NCI-H1105 (cell line): ENCODE data around the gene BRICD5.
"Not testable (repeated sequence)": the region's sequence is repeated elsewhere in the genome, so short reads cannot be mapped to it uniquely, and the experiment has no call there.

Experiments
- DNase-seq: peaks from one replicate; lab custom pipeline; 2025; lab: John Stamatoyannopoulos, UW

The BRICD5 gene

DNA sequence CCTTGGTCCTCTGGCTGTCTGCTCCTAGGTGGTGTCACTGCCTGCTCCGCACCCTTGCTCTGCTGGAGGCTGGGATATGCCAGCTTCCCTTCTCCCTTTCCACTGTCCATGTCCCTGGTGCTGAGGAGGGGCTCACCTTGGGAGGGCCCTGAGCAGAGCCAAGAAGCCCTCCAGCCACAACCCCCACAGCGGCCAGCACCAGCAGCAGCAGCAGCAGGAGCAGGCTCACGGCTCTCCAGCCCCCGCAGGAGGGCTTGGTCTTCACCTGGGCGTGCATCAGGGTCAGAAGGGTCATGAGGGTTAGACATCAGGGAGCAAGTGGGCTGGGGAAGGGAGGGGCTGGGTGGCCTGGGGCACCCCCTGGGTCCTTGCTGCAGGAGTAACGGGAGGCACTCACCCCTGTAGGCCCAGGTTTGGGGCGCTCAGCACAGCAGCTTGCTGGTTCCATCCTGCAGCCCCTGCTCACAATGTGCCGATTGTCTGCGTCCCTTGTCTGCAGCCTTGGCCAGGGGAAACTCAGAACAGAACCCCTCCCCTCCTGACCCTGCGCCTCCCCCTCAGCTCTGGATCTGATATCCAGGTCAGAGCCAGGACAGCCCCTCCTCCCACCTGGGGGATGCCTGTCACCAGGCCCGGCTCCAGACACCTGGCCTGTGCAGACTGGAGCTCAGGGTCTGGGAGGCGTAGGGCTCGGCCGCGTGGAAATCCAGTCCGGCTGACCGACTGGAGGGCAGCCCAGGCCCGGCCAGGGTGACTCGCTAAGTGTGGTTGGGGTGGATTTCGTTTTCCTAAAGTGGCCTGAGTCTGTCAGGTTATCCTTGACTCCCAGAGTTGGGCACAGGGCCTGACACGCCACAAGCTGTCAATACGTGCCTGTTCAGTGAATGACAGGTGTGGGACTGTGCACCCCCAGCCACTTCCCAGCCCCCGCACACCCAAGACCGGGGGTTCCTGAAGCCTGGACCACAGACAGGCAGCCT lies at the start of gene BRICD5:
Gene BRICD5, minus strand, starts transcription at position 478 of the 980 bp plus-strand sequence. Its CDS starts 30 bp downstream, at position 448.
- no peak for DNase-seq

DNA sequence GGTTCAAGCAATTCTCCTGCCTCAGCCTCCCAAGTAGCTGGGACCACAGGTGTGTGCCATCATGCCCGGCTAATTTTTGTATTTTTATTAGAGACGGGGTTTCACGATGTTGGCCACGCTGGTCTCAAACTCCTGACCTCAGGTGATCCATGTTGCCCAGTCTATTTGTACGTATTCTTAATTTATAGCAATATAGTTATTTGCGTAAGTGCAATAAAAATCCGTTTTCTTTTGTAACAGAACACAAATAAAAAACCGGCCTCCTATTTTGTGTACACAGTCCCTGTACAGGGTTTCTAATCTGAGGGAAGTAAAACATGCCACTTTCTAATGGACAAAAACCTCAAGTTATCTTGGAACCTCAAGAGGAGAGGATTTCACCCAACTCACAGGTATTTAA lies 49.6 kb upstream of the BRICD5 start:
- no peak for DNase-seq

DNA sequence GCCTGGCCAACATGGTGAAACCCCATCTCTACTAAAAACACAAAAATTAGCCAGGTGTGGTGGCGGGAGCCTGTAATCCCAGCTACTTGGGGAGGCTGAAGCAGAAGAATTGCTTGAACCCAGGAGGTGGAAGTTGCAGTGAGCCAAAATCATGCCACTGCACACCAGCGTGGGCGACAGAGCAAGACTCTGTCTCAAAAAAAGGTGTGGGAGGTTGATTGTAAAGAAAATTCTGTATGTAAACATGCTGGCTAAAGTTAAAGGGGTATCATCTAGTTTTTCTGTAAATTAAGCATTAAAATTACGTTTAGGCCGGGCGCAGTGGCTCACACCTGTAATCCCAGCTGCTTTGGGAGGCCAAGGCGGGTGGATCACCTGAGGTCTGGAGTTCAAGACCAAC lies 47.9 kb upstream of the BRICD5 start:
- not testable (repeated sequence) for DNase-seq

DNA sequence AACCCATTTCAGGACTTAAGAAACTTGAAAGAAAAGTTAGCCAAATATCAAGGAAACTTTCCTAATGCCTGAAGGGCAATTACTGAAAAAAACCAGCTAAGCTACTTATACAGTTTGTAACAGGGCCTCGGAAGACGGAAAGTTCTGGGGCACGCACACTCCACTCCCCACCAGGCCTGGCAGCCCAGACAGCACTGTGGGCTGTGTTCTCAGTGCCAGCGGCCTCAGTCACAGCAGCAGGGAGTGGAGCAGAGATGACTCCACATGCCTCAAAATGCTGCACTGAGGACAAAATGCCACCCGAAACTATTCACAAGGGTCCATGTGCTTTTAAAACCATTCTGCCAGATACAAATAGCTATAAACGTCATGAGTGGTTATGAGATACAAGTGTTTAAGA lies 47.1 kb upstream of the BRICD5 start:
- no peak for DNase-seq

DNA sequence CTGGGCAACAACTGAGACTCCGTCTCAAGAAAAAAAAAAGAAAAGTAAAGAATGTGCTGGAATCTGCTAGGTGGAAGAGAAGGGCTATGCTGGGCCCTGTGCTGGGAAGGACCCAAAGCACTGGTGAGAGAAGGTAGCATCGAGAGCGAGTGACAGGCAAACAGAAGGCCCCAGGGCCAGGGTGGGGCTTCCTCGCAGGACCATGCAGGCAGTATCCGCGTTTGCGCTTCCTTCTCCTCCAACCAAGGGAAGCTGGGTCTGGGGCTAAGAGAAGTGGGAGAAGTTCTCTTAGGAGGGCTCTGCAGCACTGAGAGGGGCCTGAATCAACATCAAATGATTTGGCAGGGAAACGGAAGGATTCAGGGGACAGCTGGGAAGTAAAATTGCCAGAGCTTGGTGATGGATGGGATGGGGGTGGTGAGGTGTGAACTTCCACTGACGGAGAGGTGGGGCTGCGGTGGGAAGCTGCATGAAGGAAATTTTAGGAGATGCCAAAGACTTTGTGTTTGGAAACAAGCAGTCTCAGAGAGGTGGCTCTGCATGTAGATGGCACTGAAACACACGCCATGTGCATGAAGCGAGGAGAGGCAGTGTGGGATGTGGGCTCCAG lies 46.0 kb upstream of the BRICD5 start:
- DNase-seq = no peak

DNA sequence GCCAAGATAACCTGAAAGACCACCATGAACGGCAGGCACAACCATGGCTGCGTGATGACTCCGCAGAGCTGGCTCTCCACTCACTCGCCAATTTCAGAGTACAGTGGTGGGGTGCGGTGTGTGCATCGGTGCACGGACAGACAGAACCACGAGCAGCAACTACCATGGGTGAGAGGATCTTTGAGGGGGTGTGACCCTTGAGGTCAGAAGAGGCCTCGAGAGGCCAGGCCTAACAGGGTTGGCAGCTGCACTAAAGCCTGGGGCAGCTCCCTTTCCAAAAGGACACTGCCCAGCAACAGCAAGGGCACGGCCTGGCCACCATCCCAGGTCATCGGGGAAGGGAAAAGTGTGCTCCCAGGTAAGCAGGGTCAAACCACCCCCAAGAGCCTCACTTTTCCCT lies 42.6 kb upstream of the BRICD5 start:
- no peak for DNase-seq

DNA sequence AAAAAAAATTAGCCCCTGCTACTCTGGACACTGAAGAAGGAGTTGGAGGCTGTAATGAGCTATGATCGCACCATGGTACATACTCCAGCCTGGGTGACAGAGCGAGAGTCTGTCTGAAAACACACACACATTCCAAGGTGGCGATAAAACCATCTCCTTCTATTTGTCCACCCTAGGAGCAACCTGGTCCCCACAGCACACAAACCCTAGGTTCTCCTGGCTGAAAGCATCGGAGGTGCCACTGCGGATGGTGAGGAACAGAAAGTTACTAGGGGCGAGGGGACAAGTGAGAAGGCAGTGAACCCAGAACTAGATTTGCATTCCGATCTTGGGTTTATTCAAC lies 42.1 kb upstream of the BRICD5 start:
- DNase-seq = no peak

DNA sequence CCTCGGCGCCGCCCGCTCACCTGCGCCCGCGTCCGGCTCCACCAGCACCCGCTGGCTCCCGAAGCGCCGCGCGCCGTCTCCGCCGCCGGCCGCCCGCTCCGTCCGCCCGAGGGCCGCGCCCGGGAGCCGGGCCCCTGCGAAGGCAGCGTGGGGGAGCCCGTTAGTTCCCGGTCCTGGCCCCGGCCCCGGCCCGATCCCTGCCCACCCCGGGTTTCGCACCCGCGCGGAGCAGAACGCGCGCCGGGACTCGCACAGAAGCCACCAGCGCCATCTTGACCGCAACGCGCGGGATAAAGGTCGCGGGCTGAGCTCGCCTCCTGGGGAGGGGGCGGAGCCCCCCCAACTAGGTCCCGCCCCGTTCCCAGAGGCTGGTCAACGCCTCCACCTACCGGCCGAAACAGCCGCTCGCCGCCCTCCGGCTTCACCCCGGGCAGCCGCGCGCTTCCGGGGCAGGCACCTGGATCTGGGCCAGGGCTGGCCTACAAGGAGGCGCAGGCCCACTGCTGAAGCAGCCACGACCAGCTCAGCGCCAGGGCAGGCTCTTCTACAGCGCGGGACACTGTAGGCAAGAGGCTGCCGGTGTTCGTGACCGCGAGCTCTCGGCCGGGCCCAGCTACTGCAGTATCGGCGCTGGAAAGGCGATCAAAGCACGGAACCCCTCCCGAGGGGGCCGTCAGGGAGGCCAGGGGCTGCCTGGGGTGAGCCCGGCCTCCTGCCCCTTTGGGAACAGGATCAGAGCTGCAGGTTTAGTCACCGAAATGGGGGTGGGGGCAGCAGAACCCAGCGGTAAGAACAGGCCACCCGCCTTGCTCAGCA lies 40.8 kb upstream of the BRICD5 start, which contains the start of gene ECI1:
Gene ECI1, minus strand, starts transcription at position 292 of the 816 bp plus-strand sequence. Its CDS starts 21 bp downstream, at position 271.
- DNase-seq = peak; percentile 79

DNA sequence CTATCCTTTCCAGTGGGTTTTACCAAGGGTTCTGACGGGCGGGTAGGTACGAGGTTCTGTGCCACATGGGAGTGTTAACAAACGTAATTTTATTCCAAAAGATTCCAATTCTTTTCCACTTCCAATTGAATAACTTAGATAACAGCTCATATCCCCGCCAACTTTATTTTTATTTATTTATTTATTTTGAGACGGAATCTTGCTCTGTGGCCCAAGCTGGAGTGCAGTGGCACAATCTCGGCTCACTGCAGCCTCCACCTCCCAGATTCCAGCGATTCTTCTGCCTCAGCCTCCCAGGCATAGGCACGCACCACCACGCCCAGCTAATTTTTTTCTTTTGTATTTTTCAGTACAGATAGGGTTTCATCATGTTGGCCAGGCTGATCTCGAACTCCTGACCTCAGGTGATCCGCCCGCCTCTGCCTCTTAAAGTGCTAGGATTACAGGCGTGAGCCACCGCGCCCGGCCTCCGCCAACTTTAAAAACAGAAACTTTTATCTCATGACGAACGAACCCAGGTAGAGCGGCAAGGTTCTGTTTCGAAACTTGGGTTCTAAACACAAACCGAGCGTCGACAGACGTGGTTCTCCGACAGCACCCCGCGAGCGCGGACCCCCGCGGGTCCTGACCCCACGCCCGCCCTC lies 40.1 kb upstream of the BRICD5 start:
- no peak for DNase-seq

DNA sequence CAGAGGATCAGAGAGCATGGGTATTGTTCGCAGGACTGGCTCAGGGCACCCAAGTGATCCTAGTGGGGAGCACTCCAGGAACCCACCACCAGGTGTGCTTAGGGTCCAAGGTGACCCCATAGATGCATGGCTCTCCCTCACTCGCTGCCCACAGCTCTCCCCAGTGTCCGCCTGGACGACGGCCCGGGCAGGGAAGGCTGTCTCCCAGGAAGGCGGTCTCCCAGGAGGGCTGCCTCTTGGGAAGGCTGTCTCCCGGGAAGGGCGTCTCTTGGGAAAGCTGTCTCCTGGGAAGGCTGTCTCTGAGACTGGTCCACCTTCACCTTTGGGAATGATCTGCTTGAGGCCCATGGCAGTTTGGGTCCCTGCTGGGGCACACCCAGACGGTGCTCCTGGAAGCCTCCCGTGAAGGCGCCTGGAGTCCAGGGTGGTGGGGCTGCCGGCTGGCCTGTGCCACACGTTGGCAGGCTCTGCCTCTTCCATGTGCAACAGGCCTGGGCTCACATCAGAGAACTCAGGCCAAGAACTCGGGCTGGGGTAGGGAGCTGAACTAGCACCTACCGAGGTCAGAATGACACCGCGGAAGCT lies 35.7 kb upstream of the BRICD5 start:
- no peak for DNase-seq

DNA sequence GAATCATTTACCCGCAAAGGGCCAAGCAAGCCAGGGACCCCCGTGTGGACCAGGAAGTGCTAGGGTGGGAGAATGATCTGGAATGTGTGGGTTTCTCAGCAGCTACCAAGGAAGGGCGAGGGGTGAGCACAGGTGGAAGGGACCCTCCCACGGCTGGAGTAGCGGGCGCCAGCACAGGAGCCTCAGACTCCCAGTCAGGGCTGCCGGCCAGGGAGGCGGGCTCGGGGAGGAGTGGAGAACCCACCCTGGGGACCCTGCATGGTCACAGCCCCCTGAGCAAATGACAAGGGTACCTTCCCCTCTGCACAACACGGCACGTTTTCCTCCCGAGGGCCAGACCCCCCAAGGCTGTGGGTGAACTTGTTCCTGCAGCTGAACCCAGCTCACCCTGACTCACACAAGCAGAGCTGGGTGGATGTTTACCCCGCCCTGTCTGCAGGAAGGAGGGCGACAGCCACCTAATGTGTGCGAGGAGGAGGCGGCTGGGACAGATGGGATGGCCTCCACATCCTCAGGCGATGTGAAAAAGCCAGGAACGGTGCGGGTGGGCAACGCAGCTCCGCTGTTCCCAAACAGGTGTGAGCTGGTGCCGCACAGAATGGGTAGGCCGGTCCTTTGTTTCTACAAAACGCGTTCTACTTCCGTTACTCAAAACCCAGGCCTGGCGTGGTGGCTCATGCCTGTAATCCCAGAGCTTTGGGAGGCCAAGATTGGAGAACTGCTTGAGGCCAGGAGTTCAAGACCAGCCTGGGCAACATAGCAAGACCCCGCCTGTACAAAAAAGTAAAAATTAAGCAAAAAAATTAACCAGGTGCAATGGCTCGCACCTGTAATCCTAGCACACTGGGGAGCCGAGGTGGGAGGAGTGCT lies 34.5 kb upstream of the BRICD5 start:
- DNase-seq = no peak

DNA sequence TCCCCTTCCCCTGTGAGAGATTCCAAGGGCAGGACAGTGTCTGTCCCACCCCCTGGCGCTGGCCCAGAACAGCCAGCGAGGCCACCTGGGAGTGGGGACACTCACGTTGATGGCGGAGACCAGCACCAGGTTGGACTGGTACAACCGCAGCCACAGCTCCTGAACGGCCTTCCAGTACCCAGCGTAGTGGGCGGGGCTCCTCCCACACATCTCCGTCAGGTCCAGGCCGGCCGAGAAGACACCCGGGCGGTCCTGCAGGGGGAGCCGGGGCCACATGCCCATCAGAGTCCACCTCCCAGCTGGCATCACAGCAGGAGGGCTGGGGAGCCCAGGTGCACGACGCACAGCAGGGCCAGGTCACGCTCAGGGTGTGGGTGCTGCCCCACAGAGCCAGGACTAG lies 33.6 kb upstream of the BRICD5 start:
- DNase-seq = no peak

DNA sequence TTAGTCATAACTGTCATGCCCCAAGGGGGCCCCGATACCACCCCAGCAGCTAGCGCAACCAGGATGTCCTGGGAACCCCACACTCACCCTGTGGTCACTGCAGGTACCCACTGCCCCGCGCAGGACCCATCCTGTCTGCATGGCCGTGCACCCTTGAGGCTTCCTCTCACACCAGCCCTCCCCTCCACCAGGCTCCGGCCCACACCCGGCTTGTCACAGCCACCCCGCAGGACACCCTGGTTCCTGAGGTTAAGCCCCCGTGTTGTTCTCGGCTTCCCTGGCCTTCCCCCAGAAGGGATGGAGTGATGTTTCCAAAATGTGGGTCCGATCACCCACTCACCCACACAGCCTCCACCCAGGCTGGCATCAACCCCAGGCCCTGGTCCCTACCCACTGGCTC lies 33.1 kb upstream of the BRICD5 start:
- no peak for DNase-seq

DNA sequence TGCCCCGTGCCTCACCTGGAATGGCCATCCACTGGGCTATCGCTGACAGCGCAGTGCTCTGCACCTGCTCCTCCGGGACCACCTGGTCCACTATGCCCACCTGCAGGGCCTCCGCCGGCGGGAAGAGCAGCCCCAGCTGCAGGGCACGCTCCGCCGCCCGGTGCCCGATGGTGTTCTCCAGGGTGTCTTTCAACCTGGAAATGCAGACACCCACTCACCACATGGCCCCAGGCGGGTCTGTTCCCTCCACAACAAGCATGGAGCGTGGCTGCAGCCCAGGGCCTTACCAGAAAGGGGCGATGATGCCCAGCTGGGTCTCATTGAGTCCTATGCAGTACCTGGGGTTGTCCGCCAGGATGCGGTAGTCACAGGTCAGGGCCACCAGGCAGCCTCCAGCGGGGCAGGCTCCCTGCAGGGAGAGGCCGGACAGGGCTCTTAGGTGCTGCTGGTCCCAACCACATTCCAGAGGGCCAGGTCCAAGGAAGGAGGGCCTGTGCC lies 32.4 kb upstream of the BRICD5 start:
- no peak for DNase-seq

DNA sequence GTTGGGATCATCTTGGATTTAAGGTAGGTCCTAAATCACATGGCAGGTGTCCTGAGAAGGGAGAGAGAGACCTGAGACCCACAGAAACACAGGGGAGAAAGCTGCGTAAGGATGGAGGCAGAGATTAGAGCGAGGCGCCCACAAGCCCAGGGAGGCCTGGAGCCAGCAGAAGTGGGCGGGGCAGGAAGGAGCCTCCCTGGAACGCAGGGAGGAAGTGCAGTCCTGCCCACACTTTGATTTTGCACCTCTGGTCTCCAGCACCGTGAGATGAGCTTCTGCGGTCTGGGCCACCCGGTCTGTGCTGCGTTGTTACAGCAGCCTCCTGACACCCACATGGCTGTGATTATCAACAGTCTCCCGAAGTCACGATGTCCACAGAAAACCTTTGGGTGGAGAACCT lies 31.9 kb upstream of the BRICD5 start:
- DNase-seq = no peak

DNA sequence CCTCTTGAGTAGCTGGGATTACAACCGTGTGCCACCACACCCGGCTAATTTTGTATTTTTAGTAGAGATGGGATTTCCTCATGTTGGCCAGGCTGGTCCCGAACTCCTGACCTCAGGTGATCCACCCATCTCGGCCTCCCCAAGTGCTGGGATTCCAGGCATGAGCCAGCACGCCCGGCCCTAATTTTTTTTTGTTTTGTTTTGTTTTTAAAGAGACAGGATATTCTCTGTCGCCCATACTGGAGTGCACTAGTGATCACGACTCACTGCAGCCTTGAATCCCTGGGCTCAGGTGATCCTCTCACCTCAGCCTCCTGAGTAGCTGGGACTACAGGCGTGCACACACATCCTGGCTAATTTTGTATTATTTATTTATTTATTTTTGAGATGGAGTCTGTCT lies 29.7 kb upstream of the BRICD5 start:
- not testable (repeated sequence) for DNase-seq

DNA sequence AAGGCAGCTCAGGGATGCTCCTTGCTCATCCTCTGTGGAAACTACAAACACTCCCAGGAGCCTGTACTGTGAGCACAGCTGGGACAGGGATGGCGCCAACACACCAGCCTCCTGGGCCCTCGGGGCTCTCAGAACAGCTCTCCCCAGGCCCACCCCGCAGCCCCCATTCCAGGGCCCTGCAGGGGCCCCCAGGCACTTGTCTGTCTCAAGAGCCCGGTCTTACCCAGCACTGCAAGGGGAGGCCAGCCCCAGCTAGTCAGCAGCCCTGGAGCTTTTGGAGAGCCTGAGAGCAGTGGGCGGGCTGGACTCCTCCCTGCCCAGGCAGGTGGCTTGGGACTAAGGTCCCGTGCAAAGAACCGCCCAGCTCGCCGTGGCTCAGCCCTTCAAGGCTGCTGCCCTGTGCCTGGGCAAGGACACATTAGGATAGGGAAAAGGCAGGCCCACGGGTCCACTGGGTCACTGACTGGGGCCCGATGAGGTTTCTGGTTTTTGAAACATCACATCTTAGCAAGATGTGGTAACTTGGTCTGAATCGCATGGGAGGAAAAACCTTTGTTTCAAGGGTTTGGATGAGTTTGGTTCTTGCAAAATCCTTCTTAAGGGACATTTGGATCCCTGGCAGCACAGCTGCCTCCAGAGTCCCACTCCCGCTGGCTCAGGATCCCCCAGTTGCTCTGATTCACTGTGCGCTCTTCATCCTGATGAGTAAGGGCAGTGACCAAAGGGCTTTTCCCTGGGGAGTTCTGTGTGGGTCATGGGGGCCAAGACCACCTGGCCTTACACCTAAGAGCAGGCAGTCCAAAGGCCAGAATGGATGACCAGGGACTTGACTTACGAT lies 28.4 kb upstream of the BRICD5 start:
- no peak for DNase-seq

DNA sequence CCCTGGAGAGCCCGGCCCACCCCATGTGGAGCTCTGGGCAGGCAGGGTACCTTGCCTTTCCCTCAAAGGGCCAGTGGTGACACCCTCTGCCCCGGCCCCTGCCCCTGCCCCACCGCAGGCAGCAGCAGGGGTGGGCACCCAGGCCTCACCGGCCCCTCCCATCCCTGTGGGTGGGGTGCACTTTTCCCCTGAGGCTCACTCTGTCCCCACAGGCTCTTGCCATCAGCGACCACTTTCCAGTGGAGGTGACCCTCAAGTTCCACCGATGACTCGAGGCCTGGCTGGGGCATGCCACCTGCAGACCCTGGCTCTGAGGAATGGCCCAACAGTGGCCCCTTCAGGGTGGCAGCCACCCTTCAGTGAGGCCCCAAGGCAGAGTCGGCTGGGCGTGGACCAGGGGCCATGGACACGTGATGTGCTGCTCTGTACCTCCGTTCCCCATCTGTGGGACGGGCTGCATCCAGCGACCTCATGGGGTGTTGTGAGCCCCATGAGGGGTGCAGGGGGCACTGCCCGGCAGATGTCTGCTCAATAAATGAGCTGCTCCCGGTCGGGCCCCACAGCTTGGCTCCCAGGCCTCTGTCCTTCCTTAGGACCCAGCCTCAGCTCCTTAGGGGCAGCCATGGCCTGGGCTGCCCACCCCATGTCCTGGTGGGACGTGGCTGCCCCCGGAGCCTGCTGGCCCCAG lies 27.6 kb upstream of the BRICD5 start:
- DNase-seq = no peak
